Measurements from ENCODE around the gene HCFC2.
A peak's percentile ranks its signal among the peaks of the same experiment; 100 is the strongest.
"Not testable (repeated sequence)": the region's sequence is repeated elsewhere in the genome, so short reads cannot be mapped to it uniquely, and the experiment has no call there.

The HCFC2 gene

DNA sequence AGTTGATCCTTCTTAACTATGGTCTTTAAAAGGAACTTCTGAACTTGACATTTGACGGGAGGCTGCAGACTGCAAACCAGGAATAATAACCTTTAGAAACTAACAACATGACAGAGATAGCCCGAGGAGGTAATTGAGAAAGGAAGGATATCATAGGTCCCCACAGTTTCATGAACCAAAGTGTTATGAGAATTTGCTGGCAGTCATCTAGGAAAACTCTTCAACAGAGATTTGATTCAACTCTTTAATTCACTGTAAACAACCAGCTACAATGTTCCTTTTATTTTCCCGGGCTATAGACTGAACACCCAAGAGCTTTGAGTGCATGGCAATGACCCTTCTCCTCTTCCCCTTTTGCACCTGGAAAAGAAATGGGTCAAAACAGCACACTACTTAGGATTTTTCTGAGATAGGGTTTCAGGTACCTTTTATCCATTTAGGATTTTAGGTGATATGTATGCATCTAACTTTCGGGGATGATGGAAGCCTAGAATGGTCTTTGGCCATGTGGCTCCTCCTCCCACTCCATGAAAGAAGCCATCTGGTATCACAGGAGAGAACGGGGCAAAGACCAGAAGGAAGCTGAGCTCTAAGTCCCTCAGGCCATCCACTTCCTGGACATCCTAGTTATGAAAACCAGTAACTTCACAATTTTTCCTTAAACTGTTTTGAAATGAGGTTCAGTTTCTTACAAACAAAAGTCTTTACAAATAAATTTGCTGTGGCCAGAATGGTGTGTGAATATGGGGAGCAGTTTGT, 37.3 kb upstream of the HCFC2 start:
- Histone ChIP-seq H3K4me3 (no peak overlapping the region), H3K27ac (no peak overlapping the region), H3K4me1 (peaks cover 0 to 6% (median 0%) of the 10 kb centered on the region in 4 donors), H3K36me3 (no peaks in the 10 kb centered on the region), H3K27me3 (no peaks in the 10 kb centered on the region), H3K9me3 (no peaks in the 10 kb centered on the region)
- TF ChIP-seq, protein P1, sequence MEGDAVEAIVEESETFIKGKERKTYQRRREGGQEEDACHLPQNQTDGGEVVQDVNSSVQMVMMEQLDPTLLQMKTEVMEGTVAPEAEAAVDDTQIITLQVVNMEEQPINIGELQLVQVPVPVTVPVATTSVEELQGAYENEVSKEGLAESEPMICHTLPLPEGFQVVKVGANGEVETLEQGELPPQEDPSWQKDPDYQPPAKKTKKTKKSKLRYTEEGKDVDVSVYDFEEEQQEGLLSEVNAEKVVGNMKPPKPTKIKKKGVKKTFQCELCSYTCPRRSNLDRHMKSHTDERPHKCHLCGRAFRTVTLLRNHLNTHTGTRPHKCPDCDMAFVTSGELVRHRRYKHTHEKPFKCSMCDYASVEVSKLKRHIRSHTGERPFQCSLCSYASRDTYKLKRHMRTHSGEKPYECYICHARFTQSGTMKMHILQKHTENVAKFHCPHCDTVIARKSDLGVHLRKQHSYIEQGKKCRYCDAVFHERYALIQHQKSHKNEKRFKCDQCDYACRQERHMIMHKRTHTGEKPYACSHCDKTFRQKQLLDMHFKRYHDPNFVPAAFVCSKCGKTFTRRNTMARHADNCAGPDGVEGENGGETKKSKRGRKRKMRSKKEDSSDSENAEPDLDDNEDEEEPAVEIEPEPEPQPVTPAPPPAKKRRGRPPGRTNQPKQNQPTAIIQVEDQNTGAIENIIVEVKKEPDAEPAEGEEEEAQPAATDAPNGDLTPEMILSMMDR (IDR thresholded peaks at IDR 0.05) = no peak
- intact Hi-C loops (cut with DNase I; ENCODE audit: low total_unique reads) = no loop called here
- DNase-seq = no peak

DNA sequence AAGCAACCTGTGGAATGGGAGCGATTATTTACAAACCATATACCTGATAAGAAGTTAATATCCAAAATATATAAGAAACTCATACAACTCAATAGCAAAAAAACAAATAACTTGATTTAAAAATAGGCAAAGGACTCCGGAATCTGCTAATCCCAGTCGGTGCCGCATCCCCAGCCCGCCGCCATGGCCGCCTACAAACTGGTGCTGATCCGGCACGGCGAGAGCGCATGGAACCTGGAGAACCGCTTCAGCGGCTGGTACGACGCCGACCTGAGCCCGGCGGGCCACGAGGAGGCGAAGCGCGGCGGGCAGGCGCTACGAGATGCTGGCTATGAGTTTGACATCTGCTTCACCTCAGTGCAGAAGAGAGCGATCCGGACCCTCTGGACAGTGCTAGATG, 33.7 kb upstream of the HCFC2 start:
- DNase-seq; H3K27me3 ChIP-seq; H3K4me1 ChIP-seq; H3K9me3 ChIP-seq; intact Hi-C loops (cut with DNase I; ENCODE audit: low total_unique reads); H3K36me3 ChIP-seq; H3K4me3 ChIP-seq; H3K27ac ChIP-seq: not testable (repeated sequence)

DNA sequence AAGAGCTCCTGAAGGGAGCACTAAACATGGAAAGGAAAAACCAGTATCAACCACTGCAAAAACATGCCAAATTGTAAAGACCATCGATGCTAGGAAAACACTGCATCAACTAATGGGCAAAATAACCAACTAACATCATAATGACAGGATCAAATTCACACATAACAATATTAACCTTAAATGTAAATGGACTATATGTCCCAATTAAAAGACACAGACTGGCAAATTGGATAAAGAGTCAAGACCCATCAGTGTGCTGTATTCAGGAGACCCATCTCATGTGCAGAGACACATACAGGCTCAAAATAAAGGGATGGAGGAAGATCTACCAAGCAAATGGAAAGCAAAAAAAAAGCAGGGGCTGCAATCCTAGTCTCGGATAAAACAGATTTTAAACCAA, 28.2 kb upstream of the HCFC2 start:
- H3K27me3 ChIP-seq; H3K4me3 ChIP-seq; H3K36me3 ChIP-seq; H3K27ac ChIP-seq; H3K4me1 ChIP-seq; H3K9me3 ChIP-seq; DNase-seq; intact Hi-C loops (cut with DNase I; ENCODE audit: low total_unique reads): not testable (repeated sequence)

DNA sequence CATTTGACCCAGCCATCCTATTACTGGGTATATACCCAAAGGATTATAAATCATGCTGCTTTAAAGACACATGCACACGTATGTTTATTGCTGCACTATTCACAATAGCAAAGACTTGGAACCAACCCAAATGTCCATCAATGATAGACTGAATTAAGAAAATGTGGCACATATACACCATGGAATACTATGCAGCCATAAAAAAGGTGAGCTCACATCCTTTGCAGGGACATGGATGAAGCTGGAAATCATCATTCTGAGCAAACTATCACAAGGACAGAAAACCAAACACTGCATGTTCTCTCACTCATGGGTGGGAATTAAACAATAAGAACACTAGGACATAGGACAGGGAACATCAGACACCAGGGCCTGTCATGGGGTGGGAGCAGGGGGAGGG, 24.6 kb upstream of the HCFC2 start:
- intact Hi-C loops (cut with DNase I; ENCODE audit: low total_unique reads); DNase-seq: not testable (repeated sequence)

DNA sequence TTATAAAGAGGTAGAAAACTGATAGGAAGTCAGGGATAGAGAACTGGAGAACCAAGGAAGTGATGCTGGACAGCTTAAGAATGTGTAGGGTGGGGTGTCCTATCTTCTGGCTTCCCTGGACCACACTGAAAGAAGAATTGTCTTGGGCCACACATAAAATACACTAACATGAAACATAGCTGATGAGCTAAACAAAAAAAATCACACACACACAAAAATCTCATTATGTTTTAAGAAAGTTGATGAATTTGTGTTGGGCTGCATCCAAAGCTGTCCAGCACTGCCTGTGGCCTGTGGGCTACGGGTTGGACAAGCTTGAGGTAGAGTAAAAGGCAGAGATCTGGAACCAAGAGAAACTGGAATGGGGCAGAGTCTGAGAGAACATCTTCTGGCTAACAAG, 21.8 kb upstream of the HCFC2 start:
- no peaks in the 10 kb centered on the region for H3K27me3 ChIP-seq
- no peak for DNase-seq
- H3K36me3 ChIP-seq = no peaks in the 10 kb centered on the region
- intact Hi-C loops (cut with DNase I; ENCODE audit: low total_unique reads) = no loop called here
- peaks cover 0 to 32% (median 20%) of the 10 kb centered on the region in 4 donors for H3K4me1 ChIP-seq
- H3K9me3 ChIP-seq = no peaks in the 10 kb centered on the region
- H3K27ac ChIP-seq = no peak overlapping the region
- H3K4me3 ChIP-seq = no peak overlapping the region
- TF ChIP-seq, protein P1 (IDR thresholded peaks at IDR 0.05) = no peak

More for the DNA sequence above, 24.6 kb upstream of the HCFC2 start:
- H3K27me3 ChIP-seq, H3K27ac ChIP-seq, H3K4me1 ChIP-seq, H3K9me3 ChIP-seq, H3K4me3 ChIP-seq, H3K36me3 ChIP-seq: not testable (repeated sequence)

DNA sequence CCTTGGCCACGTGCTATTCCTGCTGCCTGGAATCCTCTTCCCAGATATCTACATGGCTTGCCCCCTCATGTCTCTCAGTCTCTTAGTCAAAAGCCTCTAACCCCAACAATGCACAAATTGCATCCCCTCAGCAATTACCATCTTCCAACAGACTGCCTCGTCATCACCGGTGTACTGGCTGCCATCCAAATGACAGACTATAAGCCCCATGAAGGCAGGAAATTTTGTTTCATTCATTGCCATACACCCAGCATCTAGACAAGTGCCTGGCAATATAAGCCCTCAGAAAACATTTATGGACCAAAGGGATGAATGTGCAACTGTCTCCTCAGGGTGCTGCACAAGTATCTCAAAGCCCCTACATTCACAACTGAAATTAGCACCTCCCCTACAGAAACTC, 20.2 kb upstream of the HCFC2 start:
- Histone ChIP-seq H3K4me1 (peaks cover 0 to 48% (median 30%) of the 10 kb centered on the region in 4 donors), H3K27ac (peak overlapping the region; percentile 22 to 77), H3K4me3 (no peak overlapping the region), H3K27me3 (no peaks in the 10 kb centered on the region), H3K9me3 (no peaks in the 10 kb centered on the region), H3K36me3 (no peaks in the 10 kb centered on the region)
- TF ChIP-seq, protein P1 (IDR thresholded peaks at IDR 0.05) = no peak
- intact Hi-C loops (cut with DNase I; ENCODE audit: low total_unique reads) = no loop called here
- no peak for DNase-seq

DNA sequence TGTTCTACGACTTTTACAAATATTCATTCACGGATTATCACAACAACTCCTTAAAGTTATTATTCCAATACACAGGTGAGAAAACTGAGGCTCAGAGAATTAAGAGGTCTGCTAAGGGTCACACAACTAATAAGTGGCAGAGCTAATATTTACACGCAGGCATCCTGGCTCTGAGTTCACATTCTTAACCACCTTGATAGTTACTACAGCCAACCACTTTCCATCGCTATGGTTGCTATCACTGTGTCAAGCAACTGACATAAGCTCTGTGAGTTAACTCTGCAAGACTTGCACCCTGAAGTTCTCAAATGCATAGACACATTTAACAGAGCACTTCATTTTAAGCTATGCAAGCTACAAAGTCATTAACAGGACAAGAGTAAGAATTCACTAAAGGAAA, 18.0 kb upstream of the HCFC2 start:
- no peaks in the 10 kb centered on the region for H3K27me3 ChIP-seq
- peaks cover 0 to 57% (median 35%) of the 10 kb centered on the region in 4 donors for H3K4me1 ChIP-seq
- TF ChIP-seq, protein P1 (IDR thresholded peaks at IDR 0.05) = no peak
- H3K4me3 ChIP-seq = no peak overlapping the region
- no peaks in the 10 kb centered on the region for H3K36me3 ChIP-seq
- no peaks in the 10 kb centered on the region for H3K9me3 ChIP-seq
- peak overlapping the region; percentile 67 to 77 for H3K27ac ChIP-seq
- intact Hi-C loops (cut with DNase I; ENCODE audit: low total_unique reads) = no loop called here
- DNase-seq = no peak
